Gastrocnemius medialis (tissue), 4 donors: ENCODE measurements around the gene AMBP. TPM values are rescaled to one million over a fixed set of nuclear protein-coding genes. Genes with fewer than 3 reads are reported as not detected.

Experiments
- ATAC-seq, 2 donors: fragments of 150-250 bp; one replicate each; pipeline ENCODE4 v1.9.1; 2016
- DNase-seq, 2 donors: peaks; one replicate each; pipeline ENCODE4 v3.0.0-alpha.2; 2019
- H3K27ac ChIP-seq, 4 donors: fragments of 200-600 bp; sonication (generic); 1 replicate in 1 of 4; 2 replicates in 3 of 4; pipeline ENCODE4 v1.5.1; 2016 to 2018; ENCODE audit warnings: mild to moderate bottlenecking in 2 of 4, moderate library complexity in 1 of 4
- H3K27me3 ChIP-seq, 3 donors: fragments of 200-600 bp; sonication (generic) in 2 of 3; 1 replicate in 1 of 3; 2 replicates in 2 of 3; pipeline versions ENCODE4 v1.5.1 to v1.6.0; 2016 to 2019; ENCODE audit warnings: mild to moderate bottlenecking in 1 of 3, moderate library complexity in 1 of 3
- H3K36me3 ChIP-seq, 2 donors: fragments of 200-600 bp; sonication (generic) in 1 of 2; one replicate each; pipeline ENCODE4 v1.5.1; 2017 to 2018
- H3K4me1 ChIP-seq, 2 donors: fragments of 200-600 bp; sonication (generic) in 1 of 2; one replicate each; pipeline ENCODE4 v1.5.1; 2016 to 2017; ENCODE audit warnings: mild to moderate bottlenecking in 2 of 2
- H3K4me3 ChIP-seq, 4 donors: fragments of 200-600 bp; sonication (generic) in 3 of 4; 1 replicate in 1 of 4; 2 replicates in 3 of 4; pipeline ENCODE4 v1.5.1; 2016 to 2019; ENCODE audit warnings: mild to moderate bottlenecking in 2 of 4
- H3K9me3 ChIP-seq, 3 donors: fragments of 200-600 bp; sonication (generic) in 2 of 3; 1 replicate in 1 of 3; 2 replicates in 2 of 3; pipeline ENCODE4 v1.5.1; 2016 to 2019
- POLR2A ChIP-seq, 2 donors: fragments of 450-650 bp; IDR thresholded peaks; one replicate each; pipeline ENCODE4 v1.6.1; 2017; ENCODE audit warnings: antibody characterized with exemption in 2 of 2, mild to moderate bottlenecking in 2 of 2, moderate library complexity in 2 of 2
- in situ Hi-C, 4 donors: fragments of 200-750 bp; cut with MboI; loops; one replicate each; pipeline versions ENCODE4 v1.15.0 to v1.8.0; 2017; ENCODE audit warnings: low sequenced_read_pairs in 4 of 4
- intact Hi-C: fragments of 100-400 bp; cut with DNase I; formaldehyde crosslinking; loops from one replicate; pipeline ENCODE4 v1.15.1; 2023; ENCODE audit warnings: low total_unique reads
- total RNA-seq, 4 donors: library from RNA; depleted of rRNA; stranded (reverse); fragments of >200 nt; gene quantifications; one replicate each; pipeline versions ENCODE4 v1.1.0 to v1.2.3, GENCODE V29; 2016
- TF ChIP-seq, protein P1 (sequence below), 5 experiments: fragments of 450-650 bp in 3 of 5; fragments of 200-600 bp in 2 of 5; sonication (generic) in 2 of 5; IDR thresholded peaks in 4 of 5; conservative IDR thresholded peaks in 1 of 5; 1 replicate in 4 of 5; 2 replicates in 1 of 5; pipeline ENCODE4 v1.5.1; 2016 to 2019; ENCODE audit warnings: antibody characterized with exemption in 5 of 5, mild to moderate bottlenecking in 3 of 5, moderate library complexity in 3 of 5

The AMBP gene
- total RNA-seq, 4 donors from 2014 or later: 3.2 to 7.2 TPM; not detected in 2

DNA sequence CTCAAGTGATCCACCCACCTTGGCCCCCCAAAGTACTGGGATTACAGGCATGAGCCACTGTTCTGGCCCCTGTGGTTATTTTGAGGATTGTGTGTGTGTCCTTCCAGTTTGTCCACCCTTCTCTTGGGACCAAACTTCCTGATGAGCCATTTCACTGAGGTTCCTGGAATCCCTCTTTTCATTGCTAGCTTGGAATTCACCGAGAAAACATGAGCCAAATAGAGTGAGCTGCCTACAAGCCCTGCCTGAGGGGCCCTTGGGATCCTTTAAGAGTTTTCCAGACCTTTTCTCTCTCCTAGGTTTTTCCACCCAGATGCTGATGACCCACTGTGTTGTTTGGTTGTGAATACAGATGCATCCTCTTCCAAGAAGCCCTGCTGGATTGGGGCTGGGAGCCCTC lies 34.2 kb upstream of the AMBP start:
- Histone ChIP-seq H3K27ac (peak overlapping the region; percentile 44 to 64 (median 47)), H3K9me3 (no peaks in the 10 kb centered on the region), H3K36me3 (no peaks in the 10 kb centered on the region), H3K4me1 (peaks cover 0 to 6% of the 10 kb centered on the region in 2 donors), H3K27me3 (peaks cover 0 to 2% (median 0%) of the 10 kb centered on the region in 3 donors), H3K4me3 (no peak overlapping the region)
- peak; percentile 14 to 15 for ATAC-seq
- TF ChIP-seq POLR2A (IDR thresholded peaks at IDR 0.05): no peak
- DNase-seq: no peak
- intact Hi-C loops (no loop called here), in situ Hi-C loops (loop anchor here in 1 of 4 donors (10.0 kb wide), 1 partner anchor 172 kb away; no protein-coding TSS in a partner anchor)

DNA sequence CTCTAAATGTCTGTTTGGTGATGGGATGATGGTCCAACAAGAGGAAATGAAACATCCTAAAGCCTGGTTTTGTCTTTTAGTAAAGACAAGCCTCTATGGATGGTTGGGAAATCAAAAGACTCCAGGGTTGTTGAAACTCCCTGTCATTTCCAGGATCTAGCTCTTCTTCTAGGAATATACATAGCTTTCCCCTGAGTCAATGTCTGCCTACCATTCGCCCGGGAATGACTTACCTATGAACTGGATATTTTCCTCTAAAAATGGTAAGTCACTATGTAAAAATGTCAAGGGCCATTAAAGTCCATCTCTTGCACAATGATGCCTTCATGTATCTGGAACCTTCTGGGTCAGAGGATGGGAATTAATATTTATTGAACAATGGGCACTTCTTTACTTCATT lies 32.1 kb upstream of the AMBP start:
- Histone ChIP-seq H3K27ac (no peak overlapping the region), H3K4me3 (no peak overlapping the region), H3K27me3 (no peaks in the 10 kb centered on the region), H3K4me1 (peaks cover 0 to 6% of the 10 kb centered on the region in 2 donors), H3K36me3 (no peaks in the 10 kb centered on the region), H3K9me3 (no peaks in the 10 kb centered on the region)
- intact Hi-C loops: no loop called here
- TF ChIP-seq, protein P1, sequence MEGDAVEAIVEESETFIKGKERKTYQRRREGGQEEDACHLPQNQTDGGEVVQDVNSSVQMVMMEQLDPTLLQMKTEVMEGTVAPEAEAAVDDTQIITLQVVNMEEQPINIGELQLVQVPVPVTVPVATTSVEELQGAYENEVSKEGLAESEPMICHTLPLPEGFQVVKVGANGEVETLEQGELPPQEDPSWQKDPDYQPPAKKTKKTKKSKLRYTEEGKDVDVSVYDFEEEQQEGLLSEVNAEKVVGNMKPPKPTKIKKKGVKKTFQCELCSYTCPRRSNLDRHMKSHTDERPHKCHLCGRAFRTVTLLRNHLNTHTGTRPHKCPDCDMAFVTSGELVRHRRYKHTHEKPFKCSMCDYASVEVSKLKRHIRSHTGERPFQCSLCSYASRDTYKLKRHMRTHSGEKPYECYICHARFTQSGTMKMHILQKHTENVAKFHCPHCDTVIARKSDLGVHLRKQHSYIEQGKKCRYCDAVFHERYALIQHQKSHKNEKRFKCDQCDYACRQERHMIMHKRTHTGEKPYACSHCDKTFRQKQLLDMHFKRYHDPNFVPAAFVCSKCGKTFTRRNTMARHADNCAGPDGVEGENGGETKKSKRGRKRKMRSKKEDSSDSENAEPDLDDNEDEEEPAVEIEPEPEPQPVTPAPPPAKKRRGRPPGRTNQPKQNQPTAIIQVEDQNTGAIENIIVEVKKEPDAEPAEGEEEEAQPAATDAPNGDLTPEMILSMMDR (IDR thresholded peaks at IDR 0.05 in 4 of 5, conservative IDR thresholded peaks at IDR 0.05 in 1 of 5): no peak
- TF ChIP-seq POLR2A (IDR thresholded peaks at IDR 0.05): no peak
- DNase-seq (no peak), ATAC-seq (no peak)
- in situ Hi-C loops: loop anchor here in 1 of 4 donors (10.0 kb wide), 1 partner anchor 175 kb away; no protein-coding TSS in a partner anchor

DNA sequence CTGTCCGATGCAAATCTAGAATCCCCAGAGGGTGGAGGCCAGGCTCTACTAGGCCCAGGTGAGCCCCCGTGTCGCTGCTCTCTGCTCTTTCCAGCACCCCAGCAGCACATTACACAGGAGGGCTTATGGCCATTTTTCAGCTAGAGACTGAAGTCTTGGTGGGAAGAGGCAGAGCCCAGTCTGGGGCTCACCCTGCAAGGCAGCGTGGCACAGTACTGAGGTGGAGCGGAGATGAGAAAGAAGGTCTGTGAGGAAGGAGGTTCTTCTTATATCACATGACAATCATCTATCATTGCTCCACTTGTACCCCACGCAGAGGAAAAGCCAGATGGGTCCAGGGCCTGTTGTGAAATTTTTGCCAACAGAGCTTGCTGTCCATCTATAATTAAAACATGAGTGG lies 31.0 kb upstream of the AMBP start:
- no peak overlapping the region for H3K4me3 ChIP-seq
- no peaks in the 10 kb centered on the region for H3K36me3 ChIP-seq
- H3K27me3 ChIP-seq: no peaks in the 10 kb centered on the region
- H3K27ac ChIP-seq: no peak overlapping the region
- ATAC-seq: no peak
- in situ Hi-C loops: loop anchor here in 2 of 4 donors (5.0 kb wide), 1 partner anchor 183 kb away; no protein-coding TSS in a partner anchor
- TF ChIP-seq, protein P1 (IDR thresholded peaks at IDR 0.05 in 4 of 5, conservative IDR thresholded peaks at IDR 0.05 in 1 of 5): no peak
- TF ChIP-seq POLR2A (IDR thresholded peaks at IDR 0.05): no peak
- H3K4me1 ChIP-seq: peaks cover 0 to 6% of the 10 kb centered on the region in 2 donors
- no peaks in the 10 kb centered on the region for H3K9me3 ChIP-seq
- no peak for DNase-seq
- intact Hi-C loops: loop anchor here (2.0 kb wide), 1 partner anchor 46 kb away; the partner anchor contains the start of gene COL27A1

DNA sequence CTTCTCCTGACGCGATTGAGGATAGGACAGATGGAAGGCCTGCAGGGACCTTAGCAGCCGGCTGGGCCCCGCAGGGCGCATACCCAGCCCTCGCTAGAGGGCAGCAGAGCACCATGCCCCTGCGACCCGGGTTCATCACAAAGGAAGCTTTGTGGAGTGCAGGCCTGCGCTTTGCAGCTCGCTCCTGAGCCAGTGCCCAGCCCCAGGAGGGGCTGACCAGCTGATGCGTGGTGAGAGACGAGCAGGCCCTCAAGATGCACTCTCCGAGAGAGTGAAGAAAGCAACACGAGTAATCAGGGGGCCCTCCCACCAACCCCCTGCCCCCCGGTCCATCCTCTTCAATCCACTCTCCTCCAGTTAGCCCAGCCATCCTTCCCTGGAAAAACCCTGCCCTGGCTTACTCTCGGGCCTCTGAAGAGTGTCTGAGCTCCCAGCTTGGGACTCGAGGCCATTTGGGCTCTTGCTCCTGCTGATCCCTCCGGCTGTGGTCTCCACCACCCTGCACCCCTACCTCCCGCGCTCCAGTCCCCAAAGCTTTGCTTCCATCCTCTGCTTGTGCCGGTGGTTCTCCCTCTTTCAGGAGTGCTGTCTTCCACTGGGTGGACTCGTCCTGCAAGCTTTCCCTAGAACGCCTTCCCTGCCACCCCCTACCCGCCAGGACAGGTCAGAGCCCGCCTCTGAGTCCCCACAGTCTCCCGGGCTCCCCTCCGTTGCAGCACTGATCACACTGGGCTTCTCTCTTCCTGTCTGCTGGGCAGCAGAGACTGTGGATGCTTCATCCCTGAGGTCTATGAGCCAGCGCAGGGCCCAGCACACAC lies 30.1 kb upstream of the AMBP start:
- H3K27me3 ChIP-seq: no peaks in the 10 kb centered on the region
- no peaks in the 10 kb centered on the region for H3K9me3 ChIP-seq
- TF ChIP-seq POLR2A (IDR thresholded peaks at IDR 0.05): no peak
- TF ChIP-seq, protein P1 (IDR thresholded peaks at IDR 0.05 in 4 of 5, conservative IDR thresholded peaks at IDR 0.05 in 1 of 5): peak; percentile 89 to 99 (median 94)
- no peaks in the 10 kb centered on the region for H3K36me3 ChIP-seq
- no peak overlapping the region for H3K27ac ChIP-seq
- intact Hi-C loops: loop anchor here (1.0 to 2.0 kb wide), 4 partner anchors 26 to 183 kb away; partner anchors contain the start of gene COL27A1
- DNase-seq: peak; percentile 42 to 48
- ATAC-seq: peak; percentile 85 to 89
- in situ Hi-C loops: loop anchor here in 2 of 4 donors (5.0 kb wide), 1 partner anchor 184 kb away; no protein-coding TSS in a partner anchor
- H3K4me3 ChIP-seq: no peak overlapping the region
- H3K4me1 ChIP-seq: no peaks in the 10 kb centered on the region
